ENCODE measurements around the gene ECHDC1. TPM values are rescaled to one million over a fixed set of nuclear protein-coding genes. Genes with fewer than 3 reads are reported as not detected.

The ECHDC1 gene
- total RNA-seq, 1 donor from 2014 or later: 47.2 TPM

GRCh38 chr6:127276331-127276730, 67.1 kb downstream of the ECHDC1 start:
- no peak overlapping the region for H3K4me3 Mint-ChIP-seq (ENCODE audit: unreplicated experiment)
- Histone ChIP-seq H3K79me2 (ENCODE audit: insufficient read depth, low read length) (peaks cover 87% of the 10 kb centered on the region), H3K36me3 (ENCODE audit: insufficient read depth, low read length) (peaks cover 5% of the 10 kb centered on the region), H3K9ac (ENCODE audit: low read length) (no peak overlapping the region), H3K27me3 (ENCODE audit: insufficient read depth, low read length) (no peaks in the 10 kb centered on the region), H3K27ac (ENCODE audit: low read depth, low read length) (no peak overlapping the region), H2AFZ (ENCODE audit: low read depth, low read length) (no peak overlapping the region), H3K4me3 (ENCODE audit: insufficient read depth, low read depth, low read length) (no peak overlapping the region), H3K4me1 (ENCODE audit: insufficient read depth, low read length) (no peaks in the 10 kb centered on the region), H4K20me1 (ENCODE audit: insufficient read depth, low read length) (peaks cover 74% of the 10 kb centered on the region), H3K4me2 (ENCODE audit: low read length) (no peak overlapping the region), H3K9me3 (ENCODE audit: insufficient read depth, low read depth, low read length) (no peaks in the 10 kb centered on the region)
- TF ChIP-seq CTCF (IDR thresholded peaks at IDR 0.05; ENCODE audit: insufficient read depth, low read depth, low read length): no peak
- TF ChIP-seq EZH2 (IDR thresholded peaks at IDR 0.05; ENCODE audit: insufficient read depth, low read length): no peak
- no peak overlapping the region for H3K27ac Mint-ChIP-seq (ENCODE audit: unreplicated experiment)
- H3K4me1 Mint-ChIP-seq (ENCODE audit: low read depth, unreplicated experiment): no peaks in the 10 kb centered on the region
- no peaks in the 10 kb centered on the region for H3K36me3 Mint-ChIP-seq (ENCODE audit: low read depth, unreplicated experiment)
- no peaks in the 10 kb centered on the region for H3K27me3 Mint-ChIP-seq (ENCODE audit: low read depth, unreplicated experiment)
- FAIRE-seq: no peak
- no peaks in the 10 kb centered on the region for H3K9me3 Mint-ChIP-seq (ENCODE audit: unreplicated experiment)
- DNase-seq (ENCODE audit: low read depth): no peak

- FAIRE-seq (no peak), DNase-seq (ENCODE audit: low read depth) (no peak)
- Mint-ChIP-seq H3K4me1 (ENCODE audit: low read depth, unreplicated experiment) (peaks cover 9% of the 10 kb centered on the region), H3K27me3 (ENCODE audit: low read depth, unreplicated experiment) (no peaks in the 10 kb centered on the region), H3K4me3 (ENCODE audit: unreplicated experiment) (no peak overlapping the region), H3K9me3 (ENCODE audit: unreplicated experiment) (no peaks in the 10 kb centered on the region), H3K27ac (ENCODE audit: unreplicated experiment) (no peak overlapping the region), H3K36me3 (ENCODE audit: low read depth, unreplicated experiment) (no peaks in the 10 kb centered on the region)
- Histone ChIP-seq H3K4me1 (ENCODE audit: insufficient read depth, low read length) (peaks cover 2% of the 10 kb centered on the region), H3K9me3 (ENCODE audit: insufficient read depth, low read depth, low read length) (no peaks in the 10 kb centered on the region), H3K36me3 (ENCODE audit: insufficient read depth, low read length) (no peaks in the 10 kb centered on the region), H3K27ac (ENCODE audit: low read depth, low read length) (no peak overlapping the region), H3K27me3 (ENCODE audit: insufficient read depth, low read length) (no peaks in the 10 kb centered on the region), H3K4me3 (ENCODE audit: insufficient read depth, low read depth, low read length) (no peak overlapping the region), H3K9ac (ENCODE audit: low read length) (no peak overlapping the region), H4K20me1 (ENCODE audit: insufficient read depth, low read length) (peaks cover 84% of the 10 kb centered on the region), H2AFZ (ENCODE audit: low read depth, low read length) (no peak overlapping the region), H3K79me2 (ENCODE audit: insufficient read depth, low read length) (peaks cover 100% of the 10 kb centered on the region), H3K4me2 (ENCODE audit: low read length) (no peak overlapping the region)
- TF ChIP-seq CTCF (IDR thresholded peaks at IDR 0.05; ENCODE audit: insufficient read depth, low read depth, low read length): no peak
Observed at GRCh38 chr6:127273499-127273898, 69.9 kb downstream of the ECHDC1 start.

- no peaks in the 10 kb centered on the region for H3K36me3 ChIP-seq (ENCODE audit: insufficient read depth, low read length)
- no peak overlapping the region for H2AFZ ChIP-seq (ENCODE audit: low read depth, low read length)
- DNase-seq (ENCODE audit: low read depth) (no peak), FAIRE-seq (no peak)
- peaks cover 100% of the 10 kb centered on the region for H3K79me2 ChIP-seq (ENCODE audit: insufficient read depth, low read length)
- no peaks in the 10 kb centered on the region for H3K27me3 ChIP-seq (ENCODE audit: insufficient read depth, low read length)
- H3K27me3 Mint-ChIP-seq (ENCODE audit: low read depth, unreplicated experiment): no peaks in the 10 kb centered on the region
- H3K4me1 Mint-ChIP-seq (ENCODE audit: low read depth, unreplicated experiment): peaks cover 9% of the 10 kb centered on the region
- peaks cover 74% of the 10 kb centered on the region for H4K20me1 ChIP-seq (ENCODE audit: insufficient read depth, low read length)
- no peak overlapping the region for H3K4me2 ChIP-seq (ENCODE audit: low read length)
- H3K9me3 ChIP-seq (ENCODE audit: insufficient read depth, low read depth, low read length): no peaks in the 10 kb centered on the region
- no peak overlapping the region for H3K4me3 Mint-ChIP-seq (ENCODE audit: unreplicated experiment)
- no peak overlapping the region for H3K27ac ChIP-seq (ENCODE audit: low read depth, low read length)
- no peak overlapping the region for H3K9ac ChIP-seq (ENCODE audit: low read length)
- peaks cover 6% of the 10 kb centered on the region for H3K4me1 ChIP-seq (ENCODE audit: insufficient read depth, low read length)
- H3K27ac Mint-ChIP-seq (ENCODE audit: unreplicated experiment): no peak overlapping the region
- no peaks in the 10 kb centered on the region for H3K9me3 Mint-ChIP-seq (ENCODE audit: unreplicated experiment)
- no peaks in the 10 kb centered on the region for H3K36me3 Mint-ChIP-seq (ENCODE audit: low read depth, unreplicated experiment)
- no peak overlapping the region for H3K4me3 ChIP-seq (ENCODE audit: insufficient read depth, low read depth, low read length)
- TF ChIP-seq EZH2 (IDR thresholded peaks at IDR 0.05; ENCODE audit: insufficient read depth, low read length) (no peak), CTCF (IDR thresholded peaks at IDR 0.05; ENCODE audit: insufficient read depth, low read depth, low read length) (no peak)
Observed at GRCh38 chr6:127272576-127272975, 70.8 kb downstream of the ECHDC1 start.
